GM18951 (cell line): ENCODE measurements around the gene UBTD2.
"Not testable (repeated sequence)": the region's sequence is repeated elsewhere in the genome, so short reads cannot be mapped to it uniquely, and the experiment has no call there.

ENCODE experiments used
- POLR2A ChIP-seq: IDR thresholded peaks from 4 replicates; pipeline ENCODE4 v1.6.1; 2011; ENCODE audit warnings: mild to moderate bottlenecking; ENCODE audit not compliant: insufficient read length, insufficient read depth; ENCODE audit errors: extremely low read depth
- in situ Hi-C: fragments of 300-500 bp; cut with MboI; formaldehyde crosslinking; loops from one replicate; pipeline ENCODE4 v1.12.0; 2022; ENCODE audit warnings: low sequenced_read_pairs, mixed read lengths, inconsistent platforms; ENCODE audit not compliant: unreplicated experiment

Gene UBTD2

GRCh38 chr5:172303572-172304335 is 20.2 kb upstream of the UBTD2 start:
- no peak for TF ChIP-seq POLR2A
- in situ Hi-C loops, result no loop called here

- no peak for TF ChIP-seq POLR2A
Measured at GRCh38 chr5:172303162-172303561, 19.6 kb upstream of the UBTD2 start.

GRCh38 chr5:172302047-172302710 is 18.6 kb upstream of the UBTD2 start:
- in situ Hi-C loops, result no loop called here
- no peak for TF ChIP-seq POLR2A

More at GRCh38 chr5:172303162-172303561, 19.6 kb upstream of the UBTD2 start:
- in situ Hi-C loops, result no loop called here

- TF ChIP-seq POLR2A, result no peak
- in situ Hi-C loops, result no loop called here
Measured at GRCh38 chr5:172299916-172300439, 16.4 kb upstream of the UBTD2 start.

- in situ Hi-C loops, result no loop called here
- TF ChIP-seq POLR2A, result no peak
Measured at GRCh38 chr5:172294831-172295230, 11.3 kb upstream of the UBTD2 start.

- no peak for TF ChIP-seq POLR2A
- in situ Hi-C loops, result no loop called here
Measured at GRCh38 chr5:172293745-172294342, 10.3 kb upstream of the UBTD2 start.

- in situ Hi-C loops, result no loop called here
- TF ChIP-seq POLR2A, result no peak
Measured at GRCh38 chr5:172293054-172293744, 9.6 kb upstream of the UBTD2 start.

GRCh38 chr5:172291837-172292236 is 8.3 kb upstream of the UBTD2 start:
- in situ Hi-C loops, result not testable (repeated sequence)

- in situ Hi-C loops, result loop anchor here (10.0 kb wide), 2 partner anchors 94 to 174 kb away; partner anchors contain the start of gene EFCAB9
- TF ChIP-seq POLR2A, result no peak
Measured at GRCh38 chr5:172288465-172288864, 4.9 kb upstream of the UBTD2 start.

- in situ Hi-C loops, result loop anchor here (10.0 kb wide), 2 partner anchors 92 to 172 kb away; partner anchors contain the start of gene EFCAB9
Measured at GRCh38 chr5:172287140-172287539, 3.6 kb upstream of the UBTD2 start.

GRCh38 chr5:172285226-172286143 is 1.9 kb upstream of the UBTD2 start:
- in situ Hi-C loops, result loop anchor here (10.0 kb wide), 2 partner anchors 91 to 171 kb away; partner anchors contain the start of gene EFCAB9
- no peak for TF ChIP-seq POLR2A

- TF ChIP-seq POLR2A, result no peak
- in situ Hi-C loops, result loop anchor here (10.0 kb wide), 2 partner anchors 90 to 170 kb away; partner anchors contain the start of gene EFCAB9
Measured at GRCh38 chr5:172284611-172284980, 1.0 kb upstream of the UBTD2 start.
